GM23338 (cell line): ENCODE measurements around the gene MARK3. TPM values are rescaled to one million over a fixed set of nuclear protein-coding genes. Genes with fewer than 3 reads are reported as not detected.

Experiments
- ATAC-seq: fragments of 200-7000 bp; cut with Tn5 transposase; 3 replicates; pipeline ENCODE4 v1.9.1; 2020
- DNase-seq: peaks from one replicate; pipeline ENCODE4 v3.0.0-alpha.2; 2015; ENCODE audit warnings: low spot score
- H2AFZ ChIP-seq: fragments of 200-600 bp; sonication (generic); 2 replicates; pipeline ENCODE4 v1.8.0; 2016; ENCODE audit warnings: antibody characterized with exemption, mild to moderate bottlenecking, moderate library complexity
- H3F3A ChIP-seq: fragments of 200-600 bp; sonication (generic); replicated peaks from 2 replicates; pipeline ENCODE4 v1.8.0; 2017; ENCODE audit warnings: antibody characterized with exemption, mixed run types, low read depth
- H3K27ac ChIP-seq: fragments of 200-600 bp; sonication (generic); 2 replicates; pipeline ENCODE4 v1.6.1; 2016; ENCODE audit warnings: low read depth
- H3K27me3 ChIP-seq: fragments of 200-600 bp; sonication (generic); 2 replicates; pipeline ENCODE4 v1.8.0; 2016; ENCODE audit warnings: mild to moderate bottlenecking, mixed run types, moderate library complexity; ENCODE audit not compliant: insufficient read depth
- H3K36me3 ChIP-seq: fragments of 200-600 bp; sonication (generic); 2 replicates; pipeline ENCODE4 v1.8.0; 2016; ENCODE audit warnings: mild to moderate bottlenecking; ENCODE audit not compliant: insufficient read depth
- H3K4me1 ChIP-seq: fragments of 200-600 bp; sonication (generic); 2 replicates; pipeline ENCODE4 v1.8.0; 2016; ENCODE audit warnings: mild to moderate bottlenecking, moderate library complexity; ENCODE audit not compliant: insufficient read depth
- H3K4me2 ChIP-seq: fragments of 200-600 bp; sonication (generic); 2 replicates; pipeline ENCODE4 v1.7.1; 2017; ENCODE audit warnings: mixed run types
- H3K4me3 ChIP-seq: fragments of 200-600 bp; sonication (generic); 2 replicates; pipeline ENCODE4 v1.6.1; 2016; ENCODE audit warnings: mixed run types
- H3K79me2 ChIP-seq: fragments of 200-600 bp; sonication (generic); replicated peaks from 2 replicates; pipeline ENCODE4 v1.8.0; 2017; ENCODE audit warnings: mild to moderate bottlenecking; ENCODE audit not compliant: insufficient read depth
- H3K9me2 ChIP-seq: fragments of 200-600 bp; sonication (generic); 2 replicates; pipeline ENCODE4 v1.8.0; 2017; ENCODE audit not compliant: insufficient read depth
- H4K20me1 ChIP-seq: fragments of 200-600 bp; sonication (generic); replicated peaks from 2 replicates; pipeline ENCODE4 v1.8.0; 2017; ENCODE audit warnings: mild to moderate bottlenecking; ENCODE audit not compliant: insufficient read depth
- H3K27ac Mint-ChIP-seq: 2 replicates; pipeline ENCODE4 v1.8.0; 2020; ENCODE audit warnings: inconsistent platforms, mild to moderate bottlenecking, moderate library complexity, mixed read lengths
- H3K27me3 Mint-ChIP-seq: 3 replicates; pipeline ENCODE4 v1.8.0; 2022; ENCODE audit warnings: low read depth, mild to moderate bottlenecking, moderate library complexity, mixed read lengths, inconsistent platforms; ENCODE audit not compliant: insufficient read depth, poor library complexity
- H3K36me3 Mint-ChIP-seq: 3 replicates; pipeline ENCODE4 v1.8.0; 2021; ENCODE audit warnings: low read depth, mild to moderate bottlenecking, inconsistent platforms, moderate library complexity, mixed read lengths
- H3K4me1 Mint-ChIP-seq: 3 replicates; pipeline ENCODE4 v1.8.0; 2020; ENCODE audit warnings: mild to moderate bottlenecking, inconsistent platforms, mixed read lengths
- H3K4me3 Mint-ChIP-seq: 3 replicates; pipeline ENCODE4 v1.8.0; 2021; ENCODE audit warnings: moderate library complexity, mild to moderate bottlenecking, inconsistent platforms, mixed read lengths
- H3K9me3 Mint-ChIP-seq: 3 replicates; pipeline ENCODE4 v1.8.0; 2020; ENCODE audit warnings: moderate library complexity, mild to moderate bottlenecking, inconsistent platforms, mixed read lengths
- CREB1 ChIP-seq: fragments of 250-450 bp; sonication (Bioruptor Pico); IDR thresholded peaks from 2 replicates; pipeline ENCODE4 v1.5.0; 2020; ENCODE audit warnings: low read depth, mild to moderate bottlenecking, moderate library complexity
- EZH2 ChIP-seq: fragments of 200-600 bp; sonication (generic); IDR thresholded peaks from one replicate; pipeline ENCODE4 v1.8.0; 2017; ENCODE audit warnings: antibody characterized with exemption, mild to moderate bottlenecking, low read depth; ENCODE audit not compliant: unreplicated experiment
- EZH2phosphoT487 ChIP-seq: fragments of 200-600 bp; sonication (generic); IDR thresholded peaks from one replicate; pipeline ENCODE4 v1.8.1; 2018; ENCODE audit warnings: antibody characterized with exemption; ENCODE audit not compliant: unreplicated experiment
- JUNB ChIP-seq: IDR thresholded peaks from one replicate; pipeline ENCODE4 v1.6.1; 2016; ENCODE audit warnings: antibody characterized with exemption; ENCODE audit not compliant: unreplicated experiment
- NANOG ChIP-seq: IDR thresholded peaks from 2 replicates; pipeline ENCODE4 v1.6.1; 2016; ENCODE audit warnings: antibody characterized with exemption, borderline replicate concordance
- POLR2AphosphoS5 ChIP-seq: IDR thresholded peaks from 2 replicates; pipeline ENCODE4 v1.6.1; 2016; ENCODE audit warnings: antibody characterized with exemption, low read depth
- REST ChIP-seq: IDR thresholded peaks from one replicate; pipeline ENCODE4 v1.6.1; 2018; ENCODE audit warnings: antibody characterized with exemption; ENCODE audit not compliant: unreplicated experiment
- STAT1 ChIP-seq: IDR thresholded peaks from one replicate; pipeline ENCODE4 v1.6.1; 2016; ENCODE audit warnings: antibody characterized with exemption; ENCODE audit not compliant: unreplicated experiment
- ZNF114 ChIP-seq: fragments of 250-450 bp; sonication (Bioruptor Pico); IDR thresholded peaks from 2 replicates; pipeline ENCODE4 v1.5.0; 2020; ENCODE audit warnings: mild to moderate bottlenecking, moderate library complexity
- ZNF331 ChIP-seq: fragments of 250-450 bp; sonication (Bioruptor Pico); IDR thresholded peaks from 2 replicates; pipeline ENCODE4 v1.5.0; 2020; ENCODE audit warnings: low read depth, mild to moderate bottlenecking, moderate library complexity
- ZNF462 ChIP-seq: fragments of 250-450 bp; sonication (Bioruptor Pico); IDR thresholded peaks from 2 replicates; pipeline ENCODE4 v1.5.0; 2020; ENCODE audit warnings: mild to moderate bottlenecking, moderate library complexity
- polyA plus RNA-seq: library from polyadenylated mRNA; unstranded; fragments of >200 nt; fragmentation: Nextera tagmentation; extraction: Ambion mirVana; gene quantifications from 2 replicates; pipeline ENCODE4 v1.2.1, GENCODE V29; 2016
- total RNA-seq: library from RNA; depleted of rRNA; stranded (reverse); fragments of >200 nt; shearing (Covaris generic); gene quantifications from 2 replicates; pipeline ENCODE4 v1.2.3, GENCODE V29; 2014
- TF ChIP-seq, protein P1 (sequence below), 2 experiments: fragments of 200-600 bp in 1 of 2; sonication (generic) in 1 of 2; conservative IDR thresholded peaks; 2 replicates each; pipeline versions ENCODE4 v1.5.1 to v1.6.1; 2016 to 2017; ENCODE audit warnings: antibody characterized with exemption in 2 of 2, low read depth in 2 of 2, mild to moderate bottlenecking in 2 of 2, moderate library complexity in 1 of 2
- TF ChIP-seq, protein P2 (sequence below): IDR thresholded peaks from 2 replicates; pipeline ENCODE4 v1.6.1; 2016; ENCODE audit warnings: antibody characterized with exemption

Gene MARK3
- total and polyA plus RNA-seq, 2 experiments from 2014 or later = 45.9 to 69.7 TPM

- Histone ChIP-seq H3K79me2 (no peaks in the 10 kb centered on the region), H3K4me2 (no peak overlapping the region), H3K4me3 (no peak overlapping the region), H3K36me3 (no peaks in the 10 kb centered on the region), H2AFZ (no peak overlapping the region), H4K20me1 (no peaks in the 10 kb centered on the region), H3K9me2 (no peaks in the 10 kb centered on the region), H3K27ac (no peak overlapping the region), H3K4me1 (peaks cover 18% of the 10 kb centered on the region), H3F3A (0 out of 2 replicates have a peak, but pooled peaks cover 3% of the 10 kb centered on the region), H3K27me3 (no peaks in the 10 kb centered on the region; the same call in 1 of the 2 replicates)
- H3K4me1 Mint-ChIP-seq = peaks cover 9% of the 10 kb centered on the region; the same call in 1 of the 3 replicates
- H3K4me3 Mint-ChIP-seq = no peak overlapping the region
- DNase-seq (peak; percentile 44), ATAC-seq (no peak)
- peaks cover 15% of the 10 kb centered on the region for H3K27me3 Mint-ChIP-seq
- no peaks in the 10 kb centered on the region for H3K9me3 Mint-ChIP-seq
- TF ChIP-seq STAT1 (no peak), ZNF462 (CRISPR knock-in tag) (no peak), REST (no peak), EZH2 (no peak), NANOG (no peak), ZNF114 (no peak), JUNB (no peak), POLR2AphosphoS5 (no peak), CREB1 (CRISPR knock-in tag) (no peak), EZH2phosphoT487 (no peak), ZNF331 (CRISPR knock-in tag) (no peak)
- TF ChIP-seq, protein P1, sequence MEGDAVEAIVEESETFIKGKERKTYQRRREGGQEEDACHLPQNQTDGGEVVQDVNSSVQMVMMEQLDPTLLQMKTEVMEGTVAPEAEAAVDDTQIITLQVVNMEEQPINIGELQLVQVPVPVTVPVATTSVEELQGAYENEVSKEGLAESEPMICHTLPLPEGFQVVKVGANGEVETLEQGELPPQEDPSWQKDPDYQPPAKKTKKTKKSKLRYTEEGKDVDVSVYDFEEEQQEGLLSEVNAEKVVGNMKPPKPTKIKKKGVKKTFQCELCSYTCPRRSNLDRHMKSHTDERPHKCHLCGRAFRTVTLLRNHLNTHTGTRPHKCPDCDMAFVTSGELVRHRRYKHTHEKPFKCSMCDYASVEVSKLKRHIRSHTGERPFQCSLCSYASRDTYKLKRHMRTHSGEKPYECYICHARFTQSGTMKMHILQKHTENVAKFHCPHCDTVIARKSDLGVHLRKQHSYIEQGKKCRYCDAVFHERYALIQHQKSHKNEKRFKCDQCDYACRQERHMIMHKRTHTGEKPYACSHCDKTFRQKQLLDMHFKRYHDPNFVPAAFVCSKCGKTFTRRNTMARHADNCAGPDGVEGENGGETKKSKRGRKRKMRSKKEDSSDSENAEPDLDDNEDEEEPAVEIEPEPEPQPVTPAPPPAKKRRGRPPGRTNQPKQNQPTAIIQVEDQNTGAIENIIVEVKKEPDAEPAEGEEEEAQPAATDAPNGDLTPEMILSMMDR (conservative IDR thresholded peaks at IDR 0.05; ENCODE audit: low read depth in 2 of 2) = no peak
- TF ChIP-seq, protein P2, sequence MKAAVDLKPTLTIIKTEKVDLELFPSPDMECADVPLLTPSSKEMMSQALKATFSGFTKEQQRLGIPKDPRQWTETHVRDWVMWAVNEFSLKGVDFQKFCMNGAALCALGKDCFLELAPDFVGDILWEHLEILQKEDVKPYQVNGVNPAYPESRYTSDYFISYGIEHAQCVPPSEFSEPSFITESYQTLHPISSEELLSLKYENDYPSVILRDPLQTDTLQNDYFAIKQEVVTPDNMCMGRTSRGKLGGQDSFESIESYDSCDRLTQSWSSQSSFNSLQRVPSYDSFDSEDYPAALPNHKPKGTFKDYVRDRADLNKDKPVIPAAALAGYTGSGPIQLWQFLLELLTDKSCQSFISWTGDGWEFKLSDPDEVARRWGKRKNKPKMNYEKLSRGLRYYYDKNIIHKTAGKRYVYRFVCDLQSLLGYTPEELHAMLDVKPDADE = no peak
- H3K36me3 Mint-ChIP-seq = no peaks in the 10 kb centered on the region
- no peak overlapping the region for H3K27ac Mint-ChIP-seq
Observed at GRCh38 chr14:103544388-103545218, 159.4 kb downstream of the MARK3 start.
